ENCODE measurements around the gene SIRPB2. TPM values are rescaled to one million over a fixed set of nuclear protein-coding genes. Genes with fewer than 3 reads are reported as not detected.
A peak's percentile ranks its signal among the peaks of the same experiment; 100 is the strongest.

Gene SIRPB2
- total RNA-seq, 1 donor = not detected

DNA sequence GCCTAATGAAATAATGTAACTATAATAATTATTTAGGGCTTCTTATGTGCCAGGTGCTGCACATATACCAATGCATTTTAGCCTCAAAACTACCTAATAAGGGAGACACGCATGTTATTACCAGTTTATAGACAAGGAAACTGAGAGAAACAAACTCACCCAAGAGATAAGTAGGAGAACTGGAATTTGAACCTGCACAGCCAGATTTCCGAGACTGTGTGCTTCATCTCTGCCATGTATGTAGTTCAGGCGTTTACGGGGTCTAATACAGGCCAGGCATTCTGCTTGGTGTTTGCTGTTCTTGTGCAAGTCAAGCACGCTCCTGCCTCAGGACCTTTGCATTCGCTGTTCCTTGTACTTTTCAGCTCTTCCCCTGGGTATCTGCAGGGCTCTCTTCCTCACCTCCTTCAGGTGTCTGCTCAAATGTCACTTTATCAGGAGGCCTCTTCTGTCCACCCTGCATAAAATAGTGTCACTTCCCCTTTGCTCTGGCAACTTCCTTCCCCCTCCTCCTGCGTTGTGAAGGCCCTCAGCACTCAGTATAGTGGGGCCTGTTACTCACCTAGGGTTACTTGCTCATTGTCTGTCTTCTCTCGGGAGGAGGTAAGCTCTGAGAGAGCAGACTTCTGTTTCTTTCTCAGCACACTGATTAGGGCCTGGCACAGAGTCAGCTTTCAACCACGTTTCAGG is 18.5 kb downstream of the SIRPB2 start:
- H3K4me3 ChIP-seq (ENCODE audit: low read depth, low read length) = no peak overlapping the region
- DNase-seq (ENCODE audit: low read depth) = no peak
- TF ChIP-seq, protein P1, sequence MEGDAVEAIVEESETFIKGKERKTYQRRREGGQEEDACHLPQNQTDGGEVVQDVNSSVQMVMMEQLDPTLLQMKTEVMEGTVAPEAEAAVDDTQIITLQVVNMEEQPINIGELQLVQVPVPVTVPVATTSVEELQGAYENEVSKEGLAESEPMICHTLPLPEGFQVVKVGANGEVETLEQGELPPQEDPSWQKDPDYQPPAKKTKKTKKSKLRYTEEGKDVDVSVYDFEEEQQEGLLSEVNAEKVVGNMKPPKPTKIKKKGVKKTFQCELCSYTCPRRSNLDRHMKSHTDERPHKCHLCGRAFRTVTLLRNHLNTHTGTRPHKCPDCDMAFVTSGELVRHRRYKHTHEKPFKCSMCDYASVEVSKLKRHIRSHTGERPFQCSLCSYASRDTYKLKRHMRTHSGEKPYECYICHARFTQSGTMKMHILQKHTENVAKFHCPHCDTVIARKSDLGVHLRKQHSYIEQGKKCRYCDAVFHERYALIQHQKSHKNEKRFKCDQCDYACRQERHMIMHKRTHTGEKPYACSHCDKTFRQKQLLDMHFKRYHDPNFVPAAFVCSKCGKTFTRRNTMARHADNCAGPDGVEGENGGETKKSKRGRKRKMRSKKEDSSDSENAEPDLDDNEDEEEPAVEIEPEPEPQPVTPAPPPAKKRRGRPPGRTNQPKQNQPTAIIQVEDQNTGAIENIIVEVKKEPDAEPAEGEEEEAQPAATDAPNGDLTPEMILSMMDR (IDR thresholded peaks at IDR 0.05; ENCODE audit: insufficient read depth, low read length) = no peak

DNA sequence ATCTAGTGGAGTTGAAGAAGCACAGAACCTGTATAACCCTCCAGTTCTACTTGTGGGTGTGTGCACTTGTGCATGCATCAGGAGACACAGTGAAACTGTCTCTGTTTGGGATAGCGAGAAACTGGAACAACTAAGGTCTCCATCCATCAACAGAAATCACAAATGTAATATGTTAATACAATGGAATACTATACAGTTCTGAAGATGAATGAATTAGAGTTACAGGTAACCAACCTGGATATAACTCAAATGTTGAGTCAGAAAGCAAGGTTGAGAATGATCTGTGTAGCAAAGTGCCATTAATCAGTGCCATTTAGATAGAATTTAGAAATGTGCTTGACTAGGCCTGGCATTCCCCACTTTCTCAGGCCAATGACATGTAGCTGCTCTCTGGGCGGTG is 20.0 kb downstream of the SIRPB2 start:
- no peak overlapping the region for H3K4me3 ChIP-seq (ENCODE audit: low read depth, low read length)
- TF ChIP-seq, protein P1 (IDR thresholded peaks at IDR 0.05; ENCODE audit: insufficient read depth, low read length) = no peak
- no peak for DNase-seq (ENCODE audit: low read depth)

DNA sequence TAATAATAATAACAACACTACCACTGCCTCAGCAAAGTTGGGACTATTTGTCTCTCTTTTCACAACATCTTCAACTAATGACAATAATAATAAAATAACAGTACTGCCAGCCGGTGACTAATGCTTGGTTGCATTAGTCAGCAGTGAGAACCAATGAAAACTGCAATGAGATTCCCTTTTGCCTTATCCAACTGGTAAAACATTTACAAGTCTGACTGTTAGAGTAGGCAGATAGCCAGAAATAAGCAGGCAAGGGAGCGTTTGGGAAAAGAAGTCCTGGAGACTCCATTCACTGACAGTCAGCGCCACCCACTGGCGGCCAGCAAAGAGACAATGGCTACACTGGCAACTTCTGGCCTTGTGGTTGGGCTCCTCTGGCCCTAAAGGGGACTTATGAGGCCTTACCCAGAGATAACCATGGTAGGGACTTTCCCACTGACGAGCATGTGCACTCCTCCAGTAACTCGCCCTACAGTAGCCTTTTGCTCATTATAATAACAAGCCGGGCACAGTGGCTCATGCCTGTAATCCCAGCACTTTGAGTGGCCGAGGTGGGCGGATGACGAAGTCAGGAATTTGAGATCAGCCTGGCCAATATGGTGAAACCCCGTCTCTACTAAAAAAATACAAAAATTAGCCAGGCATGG is 21.2 kb downstream of the SIRPB2 start:
- peak; percentile 99 for DNase-seq (ENCODE audit: low read depth)
- H3K4me3 ChIP-seq (ENCODE audit: low read depth, low read length) = no peak overlapping the region
- TF ChIP-seq, protein P1 (IDR thresholded peaks at IDR 0.05; ENCODE audit: insufficient read depth, low read length) = peak; percentile 82

DNA sequence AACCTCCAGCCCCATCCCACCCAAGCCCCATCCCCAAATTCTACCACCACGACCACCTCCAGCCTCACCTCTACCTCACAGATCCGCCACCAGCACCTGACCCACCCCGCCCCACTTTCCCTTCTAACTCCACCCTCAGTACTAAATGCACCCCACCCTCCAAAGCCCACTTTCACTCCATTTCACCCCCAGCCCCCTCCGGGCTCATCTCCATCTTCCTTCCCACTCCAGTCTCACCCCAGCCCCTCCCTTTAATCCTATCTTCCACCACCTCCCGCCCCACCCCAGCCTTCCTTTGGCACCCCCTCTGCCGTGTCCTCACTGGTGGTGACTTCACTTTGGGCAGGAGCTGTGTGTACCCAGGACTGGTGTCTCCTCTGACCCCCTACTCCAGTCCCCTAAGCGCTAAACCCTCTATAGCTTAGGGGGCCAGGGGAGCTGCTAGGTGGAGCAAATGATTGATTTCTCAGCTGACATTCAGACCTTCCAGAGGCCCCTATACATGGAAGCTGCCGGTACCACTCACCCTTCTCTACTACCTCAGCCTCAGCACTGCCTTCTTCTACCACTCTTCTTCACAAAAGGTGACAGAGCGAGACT is 21.8 kb downstream of the SIRPB2 start:
- DNase-seq (ENCODE audit: low read depth) = no peak
- no peak overlapping the region for H3K4me3 ChIP-seq (ENCODE audit: low read depth, low read length)
- TF ChIP-seq, protein P1 (IDR thresholded peaks at IDR 0.05; ENCODE audit: insufficient read depth, low read length) = no peak

DNA sequence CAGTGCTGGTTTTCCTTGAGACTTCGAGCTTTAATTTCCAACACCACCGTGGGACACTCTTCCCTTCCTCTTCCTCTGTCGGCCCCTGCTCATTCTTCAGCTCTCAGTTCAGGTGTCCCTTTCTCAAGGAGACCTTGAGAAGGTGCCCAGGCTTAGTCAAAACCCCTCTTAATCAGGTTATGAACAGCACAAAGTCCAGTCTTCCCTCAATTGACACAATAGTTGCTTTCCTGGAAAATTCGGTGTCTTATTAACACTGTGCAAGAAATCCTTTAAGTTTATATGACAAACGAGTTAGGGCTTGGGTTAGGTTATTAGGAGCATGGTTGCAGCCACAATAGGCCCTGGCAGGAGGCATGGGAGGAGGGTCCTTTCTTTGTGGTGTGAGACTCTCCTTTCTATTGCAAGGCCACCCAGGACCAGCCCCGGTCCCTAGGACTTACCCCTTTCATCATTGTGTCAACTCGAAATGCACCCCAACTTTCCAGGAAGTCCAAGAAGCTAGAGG is 23.0 kb downstream of the SIRPB2 start:
- no peak overlapping the region for H3K4me3 ChIP-seq (ENCODE audit: low read depth, low read length)
- TF ChIP-seq, protein P1 (IDR thresholded peaks at IDR 0.05; ENCODE audit: insufficient read depth, low read length) = no peak
- DNase-seq (ENCODE audit: low read depth) = no peak

DNA sequence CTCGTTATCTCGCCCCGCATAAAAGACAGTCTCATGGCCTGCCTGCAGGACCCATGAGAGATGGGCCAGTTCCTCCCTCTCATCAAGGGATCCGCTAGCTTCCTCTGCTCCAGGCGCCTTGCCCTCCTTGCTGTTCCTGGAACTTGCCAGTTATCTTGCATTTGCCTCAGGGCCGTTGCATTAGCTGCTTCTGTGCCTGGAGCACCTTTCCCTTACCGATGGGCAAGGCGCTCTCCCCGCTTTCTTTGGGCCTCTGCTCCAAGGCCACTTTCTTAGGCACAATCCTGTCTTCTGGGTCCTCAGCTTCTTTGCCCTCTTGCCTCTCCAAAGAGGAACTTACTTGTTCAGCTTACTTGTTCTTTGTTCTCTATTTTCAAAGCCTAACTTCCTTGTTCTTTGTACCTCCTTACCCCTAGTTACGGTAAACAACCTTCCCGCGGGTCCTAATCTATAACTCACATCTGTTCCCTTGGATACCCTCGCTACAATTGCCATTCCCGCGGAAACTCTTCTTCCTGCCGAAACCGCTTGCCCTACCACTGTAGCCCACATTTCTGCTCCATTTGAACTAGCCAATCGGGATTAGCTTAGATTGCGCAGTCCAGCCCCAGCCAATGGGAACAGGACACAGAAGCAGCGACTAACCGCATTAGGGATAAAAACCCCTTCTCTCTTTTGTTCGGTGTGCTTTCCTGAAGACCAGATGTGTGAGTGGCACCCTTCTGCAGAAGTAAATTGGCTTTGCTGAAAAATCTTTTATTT is 23.7 kb downstream of the SIRPB2 start:
- TF ChIP-seq, protein P1 (IDR thresholded peaks at IDR 0.05; ENCODE audit: insufficient read depth, low read length) = no peak
- no peak for DNase-seq (ENCODE audit: low read depth)
- H3K4me3 ChIP-seq (ENCODE audit: low read depth, low read length) = no peak overlapping the region

All from fibroblast of the aortic adventitia (primary cell).